Esophagus squamous epithelium (tissue), 4 donors: ENCODE data around the gene RECQL.

ENCODE experiments used
- POLR2A ChIP-seq, 4 donors: fragments of 450-650 bp; IDR thresholded peaks; one replicate each; pipeline ENCODE4 v1.6.1; 2017; ENCODE audit warnings: antibody characterized with exemption in 4 of 4, mild to moderate bottlenecking in 4 of 4, moderate library complexity in 3 of 4
- TF ChIP-seq, protein P1 (sequence below), 6 experiments: fragments of 450-650 bp in 4 of 6; fragments of 200-600 bp in 2 of 6; sonication (generic) in 2 of 6; IDR thresholded peaks; one replicate each; pipeline ENCODE4 v1.5.1; 2016 to 2019; ENCODE audit warnings: antibody characterized with exemption in 6 of 6, mild to moderate bottlenecking in 4 of 6, moderate library complexity in 4 of 6

DNA sequence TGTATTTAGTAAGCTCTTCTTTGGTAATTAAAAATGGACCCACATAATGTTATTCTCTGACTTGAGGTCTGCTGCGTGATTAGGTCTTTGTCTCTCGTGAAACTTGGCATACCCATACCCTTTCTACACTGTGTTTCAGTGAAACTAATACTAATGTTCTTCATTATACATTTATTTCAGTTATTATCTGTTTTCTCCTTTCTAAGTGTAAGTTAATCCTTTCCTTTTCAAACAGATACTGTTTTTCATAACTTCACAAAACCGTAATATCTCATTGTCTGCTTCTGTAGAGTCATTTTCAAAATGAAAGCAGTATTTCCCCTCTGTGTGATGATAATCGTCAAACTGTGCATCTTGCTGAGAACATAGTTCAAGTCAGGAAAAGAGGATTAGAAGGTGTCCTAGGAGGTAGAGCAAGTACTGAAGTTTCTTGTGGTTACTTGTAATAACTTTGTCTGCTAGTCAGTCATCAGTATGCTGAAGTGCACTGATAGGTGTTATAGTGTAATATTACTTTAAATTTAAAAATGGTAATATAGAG is 48.1 kb downstream of the RECQL start:
- TF ChIP-seq, protein P1, sequence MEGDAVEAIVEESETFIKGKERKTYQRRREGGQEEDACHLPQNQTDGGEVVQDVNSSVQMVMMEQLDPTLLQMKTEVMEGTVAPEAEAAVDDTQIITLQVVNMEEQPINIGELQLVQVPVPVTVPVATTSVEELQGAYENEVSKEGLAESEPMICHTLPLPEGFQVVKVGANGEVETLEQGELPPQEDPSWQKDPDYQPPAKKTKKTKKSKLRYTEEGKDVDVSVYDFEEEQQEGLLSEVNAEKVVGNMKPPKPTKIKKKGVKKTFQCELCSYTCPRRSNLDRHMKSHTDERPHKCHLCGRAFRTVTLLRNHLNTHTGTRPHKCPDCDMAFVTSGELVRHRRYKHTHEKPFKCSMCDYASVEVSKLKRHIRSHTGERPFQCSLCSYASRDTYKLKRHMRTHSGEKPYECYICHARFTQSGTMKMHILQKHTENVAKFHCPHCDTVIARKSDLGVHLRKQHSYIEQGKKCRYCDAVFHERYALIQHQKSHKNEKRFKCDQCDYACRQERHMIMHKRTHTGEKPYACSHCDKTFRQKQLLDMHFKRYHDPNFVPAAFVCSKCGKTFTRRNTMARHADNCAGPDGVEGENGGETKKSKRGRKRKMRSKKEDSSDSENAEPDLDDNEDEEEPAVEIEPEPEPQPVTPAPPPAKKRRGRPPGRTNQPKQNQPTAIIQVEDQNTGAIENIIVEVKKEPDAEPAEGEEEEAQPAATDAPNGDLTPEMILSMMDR (IDR thresholded peaks at IDR 0.05), result no peak
- no peak for TF ChIP-seq POLR2A (IDR thresholded peaks at IDR 0.05)
